Stomach (tissue), 4 donors: Measurements from ENCODE around the gene PTPRF.

Experiments
- EP300 ChIP-seq: sonication (generic); formaldehyde crosslinking; IDR thresholded peaks from one replicate; pipeline ENCODE4 v1.6.1; 2017; ENCODE audit warnings: antibody characterized with exemption
- POLR2A ChIP-seq, 4 donors: fragments of 450-650 bp; IDR thresholded peaks; one replicate each; pipeline ENCODE4 v1.6.1; 2016; ENCODE audit warnings: antibody characterized with exemption in 4 of 4, control low read depth in 2 of 4, mild to moderate bottlenecking in 1 of 4, moderate library complexity in 1 of 4
- POLR2AphosphoS5 ChIP-seq, 3 donors: sonication (generic); formaldehyde crosslinking; IDR thresholded peaks; one replicate each; pipeline ENCODE4 v1.6.1; 2016; ENCODE audit warnings: antibody characterized with exemption in 3 of 3
- TF ChIP-seq, protein P1 (sequence below), 7 experiments: fragments of 450-650 bp in 4 of 7; fragments of 200-600 bp in 3 of 7; sonication (generic) in 3 of 7; IDR thresholded peaks; one replicate each; pipeline ENCODE4 v1.5.1; 2016 to 2019; ENCODE audit warnings: antibody characterized with exemption in 7 of 7, control low read depth in 2 of 7, mild to moderate bottlenecking in 1 of 7

DNA sequence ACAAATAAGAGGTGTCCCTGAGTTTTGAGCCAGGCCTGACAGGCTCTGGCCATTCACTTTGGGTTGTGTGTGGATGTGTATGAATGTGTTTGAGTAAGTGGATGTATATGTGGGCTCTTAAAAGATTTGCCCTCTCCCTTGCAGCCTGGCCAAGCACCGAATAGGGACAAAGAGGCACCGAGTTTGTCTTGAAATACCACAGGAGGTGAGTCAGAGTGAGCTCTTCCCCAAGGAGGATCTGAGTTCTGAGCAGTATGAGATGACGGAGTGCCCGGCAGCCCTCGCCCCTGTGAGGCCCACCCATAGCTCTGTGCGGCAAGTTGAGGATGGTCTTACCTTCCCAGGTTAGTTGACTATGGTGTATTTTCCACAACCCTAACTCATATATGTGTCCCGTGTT, 138.3 kb downstream of the PTPRF start:
- TF ChIP-seq, protein P1, sequence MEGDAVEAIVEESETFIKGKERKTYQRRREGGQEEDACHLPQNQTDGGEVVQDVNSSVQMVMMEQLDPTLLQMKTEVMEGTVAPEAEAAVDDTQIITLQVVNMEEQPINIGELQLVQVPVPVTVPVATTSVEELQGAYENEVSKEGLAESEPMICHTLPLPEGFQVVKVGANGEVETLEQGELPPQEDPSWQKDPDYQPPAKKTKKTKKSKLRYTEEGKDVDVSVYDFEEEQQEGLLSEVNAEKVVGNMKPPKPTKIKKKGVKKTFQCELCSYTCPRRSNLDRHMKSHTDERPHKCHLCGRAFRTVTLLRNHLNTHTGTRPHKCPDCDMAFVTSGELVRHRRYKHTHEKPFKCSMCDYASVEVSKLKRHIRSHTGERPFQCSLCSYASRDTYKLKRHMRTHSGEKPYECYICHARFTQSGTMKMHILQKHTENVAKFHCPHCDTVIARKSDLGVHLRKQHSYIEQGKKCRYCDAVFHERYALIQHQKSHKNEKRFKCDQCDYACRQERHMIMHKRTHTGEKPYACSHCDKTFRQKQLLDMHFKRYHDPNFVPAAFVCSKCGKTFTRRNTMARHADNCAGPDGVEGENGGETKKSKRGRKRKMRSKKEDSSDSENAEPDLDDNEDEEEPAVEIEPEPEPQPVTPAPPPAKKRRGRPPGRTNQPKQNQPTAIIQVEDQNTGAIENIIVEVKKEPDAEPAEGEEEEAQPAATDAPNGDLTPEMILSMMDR (IDR thresholded peaks at IDR 0.05) = no peak
- TF ChIP-seq POLR2A (IDR thresholded peaks at IDR 0.05) = no peak
- no peak for TF ChIP-seq POLR2AphosphoS5 (IDR thresholded peaks at IDR 0.05)
- TF ChIP-seq EP300 = no peak
